GM23338 (cell line): Measurements from ENCODE around the gene RPL39L. TPM values are rescaled to one million over a fixed set of nuclear protein-coding genes. Genes with fewer than 3 reads are reported as not detected.

Experiments
- ATAC-seq: fragments of 200-7000 bp; cut with Tn5 transposase; 3 replicates; pipeline ENCODE4 v1.9.1; 2020
- DNase-seq: peaks from one replicate; pipeline ENCODE4 v3.0.0-alpha.2; 2015; ENCODE audit warnings: low spot score
- H2AFZ ChIP-seq: fragments of 200-600 bp; sonication (generic); 2 replicates; pipeline ENCODE4 v1.8.0; 2016; ENCODE audit warnings: antibody characterized with exemption, mild to moderate bottlenecking, moderate library complexity
- H3F3A ChIP-seq: fragments of 200-600 bp; sonication (generic); replicated peaks from 2 replicates; pipeline ENCODE4 v1.8.0; 2017; ENCODE audit warnings: antibody characterized with exemption, mixed run types, low read depth
- H3K27ac ChIP-seq: fragments of 200-600 bp; sonication (generic); 2 replicates; pipeline ENCODE4 v1.6.1; 2016; ENCODE audit warnings: low read depth
- H3K27me3 ChIP-seq: fragments of 200-600 bp; sonication (generic); 2 replicates; pipeline ENCODE4 v1.8.0; 2016; ENCODE audit warnings: mild to moderate bottlenecking, mixed run types, moderate library complexity; ENCODE audit not compliant: insufficient read depth
- H3K36me3 ChIP-seq: fragments of 200-600 bp; sonication (generic); 2 replicates; pipeline ENCODE4 v1.8.0; 2016; ENCODE audit warnings: mild to moderate bottlenecking; ENCODE audit not compliant: insufficient read depth
- H3K4me1 ChIP-seq: fragments of 200-600 bp; sonication (generic); 2 replicates; pipeline ENCODE4 v1.8.0; 2016; ENCODE audit warnings: mild to moderate bottlenecking, moderate library complexity; ENCODE audit not compliant: insufficient read depth
- H3K4me2 ChIP-seq: fragments of 200-600 bp; sonication (generic); 2 replicates; pipeline ENCODE4 v1.7.1; 2017; ENCODE audit warnings: mixed run types
- H3K4me3 ChIP-seq: fragments of 200-600 bp; sonication (generic); 2 replicates; pipeline ENCODE4 v1.6.1; 2016; ENCODE audit warnings: mixed run types
- H3K79me2 ChIP-seq: fragments of 200-600 bp; sonication (generic); replicated peaks from 2 replicates; pipeline ENCODE4 v1.8.0; 2017; ENCODE audit warnings: mild to moderate bottlenecking; ENCODE audit not compliant: insufficient read depth
- H3K9me2 ChIP-seq: fragments of 200-600 bp; sonication (generic); 2 replicates; pipeline ENCODE4 v1.8.0; 2017; ENCODE audit not compliant: insufficient read depth
- H4K20me1 ChIP-seq: fragments of 200-600 bp; sonication (generic); replicated peaks from 2 replicates; pipeline ENCODE4 v1.8.0; 2017; ENCODE audit warnings: mild to moderate bottlenecking; ENCODE audit not compliant: insufficient read depth
- H3K27ac Mint-ChIP-seq: 2 replicates; pipeline ENCODE4 v1.8.0; 2020; ENCODE audit warnings: inconsistent platforms, mild to moderate bottlenecking, moderate library complexity, mixed read lengths
- H3K27me3 Mint-ChIP-seq: 3 replicates; pipeline ENCODE4 v1.8.0; 2022; ENCODE audit warnings: low read depth, mild to moderate bottlenecking, moderate library complexity, mixed read lengths, inconsistent platforms; ENCODE audit not compliant: insufficient read depth, poor library complexity
- H3K36me3 Mint-ChIP-seq: 3 replicates; pipeline ENCODE4 v1.8.0; 2021; ENCODE audit warnings: low read depth, mild to moderate bottlenecking, inconsistent platforms, moderate library complexity, mixed read lengths
- H3K4me1 Mint-ChIP-seq: 3 replicates; pipeline ENCODE4 v1.8.0; 2020; ENCODE audit warnings: mild to moderate bottlenecking, inconsistent platforms, mixed read lengths
- H3K4me3 Mint-ChIP-seq: 3 replicates; pipeline ENCODE4 v1.8.0; 2021; ENCODE audit warnings: moderate library complexity, mild to moderate bottlenecking, inconsistent platforms, mixed read lengths
- H3K9me3 Mint-ChIP-seq: 3 replicates; pipeline ENCODE4 v1.8.0; 2020; ENCODE audit warnings: moderate library complexity, mild to moderate bottlenecking, inconsistent platforms, mixed read lengths
- CTCF ChIP-seq, 2 experiments: fragments of 200-600 bp in 1 of 2; sonication (generic) in 1 of 2; conservative IDR thresholded peaks; 2 replicates each; pipeline versions ENCODE4 v1.5.1 to v1.6.1; 2016 to 2017; ENCODE audit warnings: antibody characterized with exemption in 2 of 2, low read depth in 2 of 2, mild to moderate bottlenecking in 2 of 2, moderate library complexity in 1 of 2
- JUNB ChIP-seq: IDR thresholded peaks from one replicate; pipeline ENCODE4 v1.6.1; 2016; ENCODE audit warnings: antibody characterized with exemption; ENCODE audit not compliant: unreplicated experiment
- NANOG ChIP-seq: IDR thresholded peaks from 2 replicates; pipeline ENCODE4 v1.6.1; 2016; ENCODE audit warnings: antibody characterized with exemption, borderline replicate concordance
- POLR2AphosphoS5 ChIP-seq: IDR thresholded peaks from 2 replicates; pipeline ENCODE4 v1.6.1; 2016; ENCODE audit warnings: antibody characterized with exemption, low read depth
- ZNF462 ChIP-seq: fragments of 250-450 bp; sonication (Bioruptor Pico); IDR thresholded peaks from 2 replicates; pipeline ENCODE4 v1.5.0; 2020; ENCODE audit warnings: mild to moderate bottlenecking, moderate library complexity
- polyA plus RNA-seq: library from polyadenylated mRNA; unstranded; fragments of >200 nt; fragmentation: Nextera tagmentation; extraction: Ambion mirVana; gene quantifications from 2 replicates; pipeline ENCODE4 v1.2.1, GENCODE V29; 2016
- total RNA-seq: library from RNA; depleted of rRNA; stranded (reverse); fragments of >200 nt; shearing (Covaris generic); gene quantifications from 2 replicates; pipeline ENCODE4 v1.2.3, GENCODE V29; 2014
- TF ChIP-seq, protein P1 (sequence below): IDR thresholded peaks from one replicate; pipeline ENCODE4 v1.6.1; 2018; ENCODE audit warnings: antibody characterized with exemption; ENCODE audit not compliant: unreplicated experiment
- TF ChIP-seq, protein P2 (sequence below): IDR thresholded peaks from 2 replicates; pipeline ENCODE4 v1.6.1; 2016; ENCODE audit warnings: antibody characterized with exemption

Gene RPL39L
- total and polyA plus RNA-seq, 2 experiments from 2014 or later = 70.6 to 155 TPM

DNA sequence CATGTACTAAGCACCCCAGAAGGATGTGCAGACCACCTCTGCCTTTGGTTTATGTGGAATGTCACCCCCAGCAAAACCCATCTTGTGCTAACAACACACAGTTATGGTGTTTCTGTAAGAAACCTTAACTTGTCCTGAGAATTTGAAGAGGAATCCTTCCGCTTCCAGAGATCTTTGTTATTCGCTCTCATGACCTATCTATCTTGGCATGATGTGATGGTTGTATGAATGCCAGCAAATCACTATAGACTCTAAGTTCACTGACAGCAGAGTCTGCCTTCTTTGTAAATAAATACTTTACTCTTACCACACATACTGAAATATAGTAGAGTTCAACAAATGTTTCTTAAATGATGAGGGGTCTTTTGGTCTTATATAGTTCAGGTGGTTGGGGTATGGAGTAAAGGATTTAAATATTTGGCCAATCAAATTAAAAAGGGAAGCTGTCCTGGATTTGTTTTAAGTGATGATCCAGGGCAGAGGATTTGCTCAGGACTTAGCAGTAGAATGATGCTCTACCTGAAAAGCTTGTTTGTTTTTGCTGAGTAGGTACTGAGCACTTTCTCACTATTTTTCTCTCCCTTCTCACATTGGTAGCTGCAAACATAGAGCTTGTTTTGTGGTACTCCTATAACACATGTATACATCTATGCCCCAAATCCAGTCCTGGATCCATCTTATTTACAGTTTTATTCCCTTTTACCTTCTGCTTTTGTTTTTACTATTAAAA is 30.1 kb upstream of the RPL39L start:
- peaks cover 2% of the 10 kb centered on the region for H3K27me3 Mint-ChIP-seq
- H3K9me3 Mint-ChIP-seq = peaks cover 3% of the 10 kb centered on the region; the same call in 1 of the 3 replicates
- no peak overlapping the region for H3K27ac ChIP-seq
- H3K27me3 ChIP-seq = no peaks in the 10 kb centered on the region
- H3K36me3 ChIP-seq = peaks cover 20% of the 10 kb centered on the region
- DNase-seq (no peak), ATAC-seq (no peak)
- peaks cover 13% of the 10 kb centered on the region for H4K20me1 ChIP-seq
- TF ChIP-seq, protein P1, sequence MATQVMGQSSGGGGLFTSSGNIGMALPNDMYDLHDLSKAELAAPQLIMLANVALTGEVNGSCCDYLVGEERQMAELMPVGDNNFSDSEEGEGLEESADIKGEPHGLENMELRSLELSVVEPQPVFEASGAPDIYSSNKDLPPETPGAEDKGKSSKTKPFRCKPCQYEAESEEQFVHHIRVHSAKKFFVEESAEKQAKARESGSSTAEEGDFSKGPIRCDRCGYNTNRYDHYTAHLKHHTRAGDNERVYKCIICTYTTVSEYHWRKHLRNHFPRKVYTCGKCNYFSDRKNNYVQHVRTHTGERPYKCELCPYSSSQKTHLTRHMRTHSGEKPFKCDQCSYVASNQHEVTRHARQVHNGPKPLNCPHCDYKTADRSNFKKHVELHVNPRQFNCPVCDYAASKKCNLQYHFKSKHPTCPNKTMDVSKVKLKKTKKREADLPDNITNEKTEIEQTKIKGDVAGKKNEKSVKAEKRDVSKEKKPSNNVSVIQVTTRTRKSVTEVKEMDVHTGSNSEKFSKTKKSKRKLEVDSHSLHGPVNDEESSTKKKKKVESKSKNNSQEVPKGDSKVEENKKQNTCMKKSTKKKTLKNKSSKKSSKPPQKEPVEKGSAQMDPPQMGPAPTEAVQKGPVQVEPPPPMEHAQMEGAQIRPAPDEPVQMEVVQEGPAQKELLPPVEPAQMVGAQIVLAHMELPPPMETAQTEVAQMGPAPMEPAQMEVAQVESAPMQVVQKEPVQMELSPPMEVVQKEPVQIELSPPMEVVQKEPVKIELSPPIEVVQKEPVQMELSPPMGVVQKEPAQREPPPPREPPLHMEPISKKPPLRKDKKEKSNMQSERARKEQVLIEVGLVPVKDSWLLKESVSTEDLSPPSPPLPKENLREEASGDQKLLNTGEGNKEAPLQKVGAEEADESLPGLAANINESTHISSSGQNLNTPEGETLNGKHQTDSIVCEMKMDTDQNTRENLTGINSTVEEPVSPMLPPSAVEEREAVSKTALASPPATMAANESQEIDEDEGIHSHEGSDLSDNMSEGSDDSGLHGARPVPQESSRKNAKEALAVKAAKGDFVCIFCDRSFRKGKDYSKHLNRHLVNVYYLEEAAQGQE = no peak
- TF ChIP-seq CTCF (conservative IDR thresholded peaks at IDR 0.05; ENCODE audit: low read depth in 2 of 2) (no peak), JUNB (no peak), NANOG (no peak), POLR2AphosphoS5 (no peak; the same call in 1 of the 2 replicates), ZNF462 (CRISPR knock-in tag) (no peak)
- TF ChIP-seq, protein P2, sequence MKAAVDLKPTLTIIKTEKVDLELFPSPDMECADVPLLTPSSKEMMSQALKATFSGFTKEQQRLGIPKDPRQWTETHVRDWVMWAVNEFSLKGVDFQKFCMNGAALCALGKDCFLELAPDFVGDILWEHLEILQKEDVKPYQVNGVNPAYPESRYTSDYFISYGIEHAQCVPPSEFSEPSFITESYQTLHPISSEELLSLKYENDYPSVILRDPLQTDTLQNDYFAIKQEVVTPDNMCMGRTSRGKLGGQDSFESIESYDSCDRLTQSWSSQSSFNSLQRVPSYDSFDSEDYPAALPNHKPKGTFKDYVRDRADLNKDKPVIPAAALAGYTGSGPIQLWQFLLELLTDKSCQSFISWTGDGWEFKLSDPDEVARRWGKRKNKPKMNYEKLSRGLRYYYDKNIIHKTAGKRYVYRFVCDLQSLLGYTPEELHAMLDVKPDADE = no peak
- H2AFZ ChIP-seq = no peak overlapping the region
- H3K4me3 ChIP-seq = no peak overlapping the region
- H3K4me1 ChIP-seq = peaks cover 39% of the 10 kb centered on the region
- H3K4me1 Mint-ChIP-seq = peaks cover 25% of the 10 kb centered on the region
- H3K4me3 Mint-ChIP-seq = no peak overlapping the region
- peaks cover 22% of the 10 kb centered on the region for H3K79me2 ChIP-seq
- H3K9me2 ChIP-seq = no peaks in the 10 kb centered on the region
- peaks cover 35% of the 10 kb centered on the region for H3F3A ChIP-seq
- no peak overlapping the region for H3K27ac Mint-ChIP-seq
- H3K36me3 Mint-ChIP-seq = peaks cover 10% of the 10 kb centered on the region; the same call in 2 of the 3 replicates
- no peak overlapping the region for H3K4me2 ChIP-seq
